GM18867 (cell line): Measurements from ENCODE around the gene NDST4.
A peak's percentile ranks its signal among the peaks of the same experiment; 100 is the strongest.

Experiments used
- ATAC-seq: cut with Tn5 transposase; IDR thresholded peaks from one replicate; pipeline ENCODE4 v1.9.1; 2021; ENCODE audit warnings: mild to moderate bottlenecking, moderate library complexity; ENCODE audit not compliant: unreplicated experiment

The NDST4 gene

DNA sequence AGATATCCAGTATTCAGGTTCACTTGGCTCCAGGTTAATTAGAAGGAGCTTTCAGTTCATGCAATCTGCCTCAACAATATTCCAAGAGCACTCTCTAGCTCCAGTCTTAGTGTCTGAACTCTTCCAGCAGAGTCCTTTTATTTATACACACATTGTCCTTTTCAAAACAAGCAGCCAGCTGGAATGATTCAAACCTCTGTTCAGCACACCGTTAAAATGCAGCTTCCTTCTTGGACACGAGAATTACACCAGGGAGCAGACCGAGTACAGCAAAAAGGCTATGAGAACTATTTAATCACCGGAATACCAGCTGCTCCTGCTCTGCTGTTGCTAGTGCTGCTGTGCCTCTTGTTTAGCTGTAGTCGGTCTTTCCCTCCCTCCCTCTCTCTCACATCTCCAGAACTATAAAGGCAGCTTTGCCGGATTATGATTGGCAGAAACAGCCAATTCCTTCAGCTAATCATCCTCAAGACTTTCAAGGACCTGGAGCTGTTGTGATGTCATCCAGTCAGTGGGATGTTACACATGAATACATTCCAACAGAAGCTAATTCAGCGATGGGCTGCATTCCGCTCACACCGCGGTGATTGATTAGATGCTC lies at the start of gene NDST4:
NDST4 (minus strand) TSS at position 115 of the 601 bp plus-strand sequence. CDS start 36,584 bp downstream, outside the sequence.
- ATAC-seq: no peak

DNA sequence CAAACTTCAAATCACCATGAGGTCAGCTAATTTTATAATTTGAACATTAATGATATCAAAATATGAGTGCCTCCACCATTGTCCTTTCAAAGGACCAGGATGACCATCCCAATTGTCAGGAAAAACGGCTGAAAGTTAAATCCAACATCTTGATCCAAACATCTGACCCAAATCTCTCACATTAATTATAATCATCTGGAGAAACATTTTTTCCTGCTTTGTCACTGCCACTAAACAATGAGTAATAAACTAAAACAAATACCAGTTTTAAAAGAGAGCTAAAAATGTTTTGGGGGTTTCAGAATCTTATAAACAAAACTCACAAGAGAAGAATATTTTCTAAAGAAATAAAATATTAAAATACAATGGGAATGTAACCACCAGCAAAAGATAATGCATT lies 45.7 kb upstream of the NDST4 start:
- ATAC-seq: no peak

DNA sequence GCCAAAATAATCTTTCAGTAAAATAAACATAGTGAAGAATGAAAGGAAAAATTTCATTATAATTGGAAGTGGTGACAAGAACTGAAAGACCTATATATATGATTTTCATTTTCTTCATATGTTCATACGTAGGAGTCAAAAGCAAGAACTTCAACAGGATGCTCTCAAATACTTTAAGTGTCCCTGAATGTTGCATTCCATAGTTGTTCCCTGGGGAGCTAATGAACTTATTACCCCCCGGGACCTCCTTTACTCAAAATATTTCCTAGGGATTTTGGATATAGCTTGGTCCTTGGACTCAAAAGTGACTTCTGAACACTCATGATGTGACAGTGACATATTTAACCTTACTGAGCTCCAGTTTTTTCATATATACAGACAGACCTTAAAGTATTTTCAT lies 44.9 kb upstream of the NDST4 start:
- no peak for ATAC-seq

DNA sequence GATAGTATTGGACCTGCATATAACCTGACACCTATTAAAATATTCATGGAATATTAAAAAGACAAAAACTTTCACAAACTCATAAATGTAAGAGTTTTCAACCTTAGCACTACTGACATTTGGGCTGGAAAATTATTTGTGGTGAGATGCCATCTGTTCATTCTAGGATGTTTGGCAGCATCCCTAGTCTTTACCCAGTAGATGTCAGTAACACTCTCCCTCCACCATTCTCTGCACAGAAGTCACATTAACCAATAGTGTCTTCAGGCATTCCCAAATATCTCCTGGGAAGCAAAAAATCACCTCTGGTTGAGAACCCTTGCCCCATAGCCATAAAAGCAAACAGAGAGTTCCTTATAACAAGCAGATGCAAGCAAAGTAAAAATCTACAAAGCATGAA lies 41.4 kb upstream of the NDST4 start:
- no peak for ATAC-seq

DNA sequence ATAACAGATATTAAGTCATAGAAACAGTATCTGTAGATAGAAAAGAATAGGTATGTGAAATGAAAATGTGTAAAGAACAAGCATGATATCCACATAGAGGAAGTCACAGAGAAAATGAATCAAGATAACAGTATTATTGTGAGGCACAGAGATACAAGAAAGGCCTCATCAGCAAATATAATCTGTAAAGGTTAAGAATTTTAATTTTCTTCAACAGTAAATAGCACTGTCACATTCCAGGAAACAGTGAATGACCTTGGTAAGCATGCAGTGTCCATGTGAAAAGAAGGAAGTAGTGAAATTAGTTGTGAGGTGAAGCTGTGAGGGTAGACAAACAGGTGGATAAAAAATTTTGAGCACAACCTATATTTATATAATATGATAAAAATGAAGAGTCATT lies 39.5 kb upstream of the NDST4 start:
- no peak for ATAC-seq

DNA sequence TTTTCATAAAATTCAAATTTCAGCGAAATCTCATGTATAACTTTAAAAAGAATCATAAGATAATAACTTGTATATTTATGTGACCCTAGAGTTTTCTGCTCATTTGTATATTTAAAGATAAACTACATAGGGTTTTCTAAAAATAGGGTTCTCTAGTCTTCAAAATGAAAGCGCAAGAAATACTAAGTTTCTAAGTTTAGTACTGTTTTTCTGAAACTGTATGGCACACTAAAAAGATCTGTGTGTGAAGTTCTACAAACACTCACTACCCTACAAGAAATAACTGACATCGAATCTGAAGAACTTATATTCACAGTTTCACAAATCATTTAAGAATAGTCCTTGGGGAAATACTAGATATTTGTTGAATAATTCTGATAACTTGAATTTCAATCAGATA lies 38.7 kb upstream of the NDST4 start:
- ATAC-seq: peak; percentile 95

DNA sequence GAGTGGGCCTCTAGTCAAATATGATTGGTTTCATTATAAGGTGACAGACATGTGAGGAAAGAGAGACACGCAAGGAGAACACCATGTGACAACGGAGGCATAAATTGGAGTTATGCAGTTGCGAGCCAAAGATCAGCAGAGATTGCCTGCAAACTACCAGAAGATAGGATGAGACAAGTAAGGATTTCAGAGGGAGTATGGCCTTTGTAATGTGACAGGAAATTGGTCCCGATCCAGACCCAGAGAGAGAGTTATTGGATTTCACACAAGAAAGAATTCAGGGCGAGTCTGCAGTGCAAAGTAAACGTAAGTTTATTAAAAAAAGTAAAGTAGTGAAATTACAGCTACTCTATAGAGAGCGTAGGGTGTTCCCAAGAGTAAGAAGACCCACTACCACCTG lies 35.7 kb upstream of the NDST4 start:
- ATAC-seq: no peak

DNA sequence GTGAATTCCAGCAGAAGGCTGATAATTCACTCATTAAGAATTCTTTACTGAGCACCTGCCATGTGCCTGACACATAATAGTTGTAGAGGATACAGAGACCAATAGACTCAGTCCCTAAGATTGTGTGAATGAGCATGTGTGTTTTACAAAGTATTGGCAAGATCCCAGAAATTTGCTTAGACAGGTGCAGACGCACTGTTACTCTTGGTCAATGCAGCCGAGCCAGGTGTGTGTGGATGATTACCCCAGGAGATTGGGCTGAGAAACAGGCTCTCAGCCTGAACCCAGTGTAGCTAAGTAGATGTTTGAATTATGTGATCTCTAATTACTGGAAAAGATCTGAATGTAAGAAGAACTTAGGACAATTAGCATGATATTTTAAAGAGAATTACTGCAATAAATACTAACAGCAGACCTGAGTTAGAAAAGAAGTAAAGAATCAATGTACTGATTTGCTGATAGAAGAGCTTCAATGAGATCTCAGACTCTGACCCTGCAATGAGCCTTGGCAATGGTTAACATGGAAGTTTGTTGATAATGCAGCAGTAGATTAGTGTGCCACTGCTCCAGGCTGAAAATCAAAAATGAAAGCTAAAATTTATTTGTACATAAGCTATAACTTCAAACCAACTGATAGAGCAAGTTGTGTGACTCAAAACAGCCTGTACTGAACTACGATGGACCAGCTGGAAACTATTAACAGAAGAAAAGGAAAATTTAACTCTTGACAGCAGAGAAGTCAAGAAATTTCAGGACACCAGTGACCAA lies 32.2 kb upstream of the NDST4 start:
- no peak for ATAC-seq

DNA sequence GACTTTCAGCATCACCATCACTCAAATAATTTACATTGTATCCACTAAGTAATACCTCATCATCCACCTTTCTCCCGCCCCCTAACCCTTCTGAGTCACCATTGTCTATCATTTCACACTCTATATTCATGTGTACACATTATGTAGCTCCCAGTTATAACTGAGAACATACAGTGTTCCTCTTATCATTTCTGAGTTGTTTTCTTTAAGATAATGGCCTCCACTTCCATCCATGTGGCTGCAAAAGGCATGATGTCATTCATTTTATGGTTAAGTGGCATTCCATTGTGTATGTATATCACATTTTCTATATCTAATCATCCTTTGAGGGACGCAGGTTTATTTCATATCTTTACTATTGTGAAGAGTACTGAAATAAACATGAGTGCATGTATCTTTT lies 14.6 kb upstream of the NDST4 start:
- ATAC-seq: no peak

DNA sequence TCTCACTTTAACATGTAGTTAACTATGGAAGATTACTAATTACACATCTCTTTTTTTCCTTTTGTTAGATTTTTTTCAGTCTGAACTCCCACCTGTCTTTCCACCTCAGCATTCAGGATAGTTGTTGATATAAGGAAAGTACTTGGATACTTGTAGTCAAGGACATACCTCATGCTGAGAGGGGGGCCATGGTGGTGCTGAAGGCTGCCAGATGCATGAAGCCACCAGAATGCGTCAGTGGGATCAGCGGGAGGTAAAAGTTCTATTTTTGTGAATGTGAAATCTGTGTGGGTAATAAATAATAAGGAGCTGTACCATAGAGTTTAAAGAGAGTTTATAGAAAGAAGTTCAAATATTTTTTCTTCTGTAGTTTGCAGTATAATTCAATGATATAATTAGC lies 13.1 kb upstream of the NDST4 start:
- no peak for ATAC-seq

DNA sequence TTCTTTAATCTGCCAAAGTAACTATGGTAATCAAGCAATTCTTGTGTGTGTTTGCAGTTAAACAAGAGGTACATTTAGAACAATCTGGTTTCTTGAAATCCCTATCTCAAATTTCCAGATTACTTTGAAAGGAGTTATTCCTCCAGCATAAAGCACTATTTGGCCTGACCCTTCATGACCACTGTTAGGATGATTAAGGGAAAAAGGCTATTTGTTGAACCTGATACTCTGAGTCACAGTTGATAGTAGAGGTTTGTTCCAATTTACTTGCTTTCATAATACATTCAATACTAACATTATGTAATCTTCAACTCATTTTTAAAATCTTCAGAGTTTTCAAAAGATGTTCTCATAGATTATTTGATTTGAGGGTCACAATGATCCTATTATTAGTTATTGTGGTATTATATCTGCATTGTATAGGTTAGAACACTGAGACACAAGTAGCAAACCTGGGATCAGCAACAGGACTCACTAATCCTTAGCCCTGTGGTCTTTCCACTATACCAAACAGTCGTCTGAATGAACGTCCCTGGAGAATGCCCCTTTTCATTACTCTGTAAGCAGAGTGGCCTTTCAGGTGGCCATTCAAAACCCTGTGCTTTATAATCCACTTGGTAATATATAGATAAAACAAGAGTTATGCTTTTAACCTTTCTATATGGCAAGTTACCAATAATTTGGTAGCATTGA lies 8.1 kb upstream of the NDST4 start:
- ATAC-seq: no peak

DNA sequence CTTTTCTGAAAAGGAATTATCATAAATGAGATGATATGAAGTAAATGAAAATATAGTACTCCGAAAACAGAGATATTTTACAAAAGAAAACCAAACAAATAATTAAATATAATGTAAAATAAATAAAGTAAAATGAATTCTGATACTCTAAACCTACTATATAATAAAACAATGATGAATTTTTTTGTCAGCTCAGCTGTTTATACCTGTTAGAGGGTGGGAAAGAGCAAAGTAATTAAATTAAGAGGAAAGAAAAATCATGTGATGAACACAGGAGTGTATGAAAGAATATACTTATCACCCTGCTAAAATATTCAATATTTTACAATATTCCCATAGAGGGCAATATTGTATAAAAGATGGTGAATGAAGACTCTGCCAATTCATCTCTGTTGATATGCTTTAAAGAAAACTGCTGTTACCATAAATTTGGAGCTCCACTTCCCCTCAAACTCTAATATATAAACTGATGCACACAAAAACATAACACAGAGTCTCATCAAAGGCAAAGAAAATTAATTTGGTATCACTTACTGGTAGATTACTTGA lies 6.5 kb upstream of the NDST4 start:
- no peak for ATAC-seq

DNA sequence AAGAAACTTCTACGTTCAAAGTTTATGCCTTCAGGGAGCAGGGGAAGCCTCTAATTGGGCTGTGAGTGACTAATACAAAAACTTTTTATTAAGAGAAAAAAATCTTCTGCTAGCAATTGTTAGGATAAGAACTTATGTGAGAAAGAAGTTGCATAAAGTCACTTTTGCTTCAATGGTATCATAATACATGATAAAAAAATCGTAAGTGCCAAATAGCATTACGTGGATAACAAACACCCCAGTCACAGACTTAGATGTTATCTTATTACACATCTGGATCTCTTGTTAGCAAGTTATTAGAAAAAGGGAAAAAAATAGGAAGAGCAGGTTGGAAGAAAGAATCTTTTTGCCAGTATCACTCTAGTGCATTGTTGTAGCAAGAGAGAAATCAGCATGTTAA lies 4.2 kb upstream of the NDST4 start:
- ATAC-seq: no peak

DNA sequence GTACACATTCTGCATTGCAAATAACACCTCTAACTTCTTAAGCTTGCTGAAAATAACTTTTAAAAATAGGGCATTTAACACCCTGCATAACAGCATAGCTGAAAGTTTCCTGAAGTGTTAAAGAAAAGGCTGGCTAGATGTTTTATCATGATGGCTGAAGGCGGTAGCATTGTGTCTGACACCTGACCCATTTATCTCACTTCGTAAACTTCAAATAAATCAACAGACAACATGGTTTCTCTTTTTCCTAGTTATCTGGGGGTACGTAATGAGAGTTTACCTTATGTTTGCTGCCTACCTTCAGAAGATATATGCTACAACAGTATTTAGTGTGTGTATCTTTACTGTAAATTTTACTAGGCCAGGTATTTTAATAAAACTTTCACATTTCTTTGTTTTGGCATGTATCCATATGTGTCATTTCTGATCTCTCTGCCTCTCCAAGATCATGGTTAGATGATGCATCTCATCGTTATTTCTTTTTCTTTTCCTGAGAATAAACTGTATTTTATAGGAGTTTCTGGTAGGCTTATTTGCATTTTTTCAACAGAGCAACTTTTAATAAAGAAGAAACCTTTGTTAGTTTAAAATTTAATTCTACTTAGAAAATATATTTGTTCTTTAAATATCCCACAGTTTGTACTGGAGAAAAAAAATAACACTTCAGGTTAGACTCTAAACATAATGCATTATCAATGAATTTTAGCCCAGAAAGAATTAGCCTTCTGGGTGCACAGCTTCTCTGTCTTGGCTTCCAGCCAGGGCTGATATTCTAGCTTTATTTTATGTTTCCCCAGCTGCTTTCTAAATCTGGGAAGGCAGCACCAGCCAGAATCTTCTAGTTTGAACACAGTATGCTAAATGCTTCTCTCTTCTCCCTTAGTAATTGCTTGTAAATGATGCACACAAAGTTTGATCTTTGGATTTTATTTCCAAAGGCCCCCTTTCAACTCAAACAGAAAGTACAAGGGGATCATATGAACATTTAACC lies 2.9 kb downstream of the NDST4 start:
- ATAC-seq: no peak

DNA sequence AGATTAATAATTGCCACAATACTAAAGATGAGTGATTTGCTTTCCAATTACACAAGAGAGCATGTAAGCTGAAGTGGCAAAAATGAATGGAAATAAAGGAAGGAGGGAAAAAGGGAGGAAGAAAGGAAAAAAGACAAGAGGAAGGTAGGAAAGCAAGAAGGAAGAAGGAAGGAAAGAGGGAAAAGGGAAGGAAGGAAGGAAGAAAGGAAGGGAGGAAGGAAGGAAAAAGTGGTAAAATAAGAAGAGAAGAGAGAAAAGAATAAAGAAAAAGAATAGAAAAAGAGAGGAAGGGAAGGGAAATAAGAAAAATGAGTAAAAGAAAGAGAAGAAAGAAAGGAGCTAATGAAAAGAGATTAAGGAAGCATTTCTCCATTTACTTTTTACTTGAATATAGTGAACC lies 4.6 kb downstream of the NDST4 start:
- no peak for ATAC-seq

DNA sequence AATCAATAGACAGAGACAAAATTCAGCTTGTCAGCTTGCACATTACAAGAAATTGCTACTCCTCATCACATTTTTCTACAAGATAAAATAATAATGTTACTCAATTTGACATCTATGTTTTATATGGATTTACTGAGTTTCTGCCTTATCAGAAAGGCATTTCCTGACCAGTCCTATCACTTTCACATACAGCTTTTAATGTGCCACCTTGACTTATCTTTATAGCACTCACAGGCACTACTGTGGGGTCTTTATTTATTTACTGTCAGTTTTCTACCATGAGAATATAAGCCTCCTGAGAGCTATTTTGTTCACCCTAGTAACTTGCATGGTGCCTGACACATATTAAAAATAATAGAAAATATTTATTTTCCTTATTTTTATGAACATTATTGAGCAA lies 6.0 kb downstream of the NDST4 start:
- no peak for ATAC-seq

DNA sequence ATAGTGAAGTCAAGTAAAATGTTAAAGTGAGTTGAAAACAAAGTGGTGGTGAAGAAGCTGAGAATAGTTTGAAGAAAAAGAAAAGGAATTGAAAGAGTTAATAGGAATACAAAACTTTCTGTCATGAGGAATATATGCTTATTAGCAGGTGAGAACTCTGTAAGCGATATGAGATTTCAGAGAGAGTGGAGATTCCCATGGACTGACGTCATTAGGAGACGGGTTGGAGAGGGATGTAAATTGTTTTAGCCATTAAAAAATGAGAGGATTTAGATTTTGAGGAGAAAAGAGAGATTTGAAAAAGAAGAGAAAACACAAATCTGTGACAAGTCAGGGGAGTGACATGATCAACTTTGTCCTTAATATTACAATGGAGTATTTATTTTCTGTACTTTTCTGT lies 11.7 kb downstream of the NDST4 start:
- ATAC-seq: no peak

DNA sequence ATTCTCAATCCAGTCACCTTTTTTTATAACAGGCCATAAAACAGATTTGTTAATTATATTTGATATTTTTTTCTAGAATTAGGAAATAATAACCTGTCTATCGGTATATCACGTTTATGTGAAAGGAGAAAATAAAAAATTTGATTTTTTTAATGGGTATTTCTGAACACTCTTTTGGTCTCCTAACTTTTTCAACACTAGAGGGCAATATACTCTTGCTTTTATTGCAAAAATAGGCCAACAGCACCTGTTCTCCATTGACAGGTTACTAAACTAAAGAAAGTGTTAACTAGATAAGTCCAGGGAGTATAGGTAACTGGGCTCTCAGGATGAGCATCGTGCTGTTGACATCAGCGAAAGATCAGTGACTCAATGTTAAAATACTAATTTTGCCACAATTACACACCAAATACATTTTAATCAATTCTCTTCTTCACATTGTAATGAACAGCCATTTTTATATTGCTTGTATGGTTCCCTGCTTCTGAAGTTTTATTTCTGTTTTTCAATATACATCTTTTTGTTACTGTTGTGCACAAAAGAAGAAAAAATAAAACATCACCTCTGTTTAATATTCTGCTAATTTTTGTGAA lies 22.8 kb downstream of the NDST4 start:
- peak; percentile 83 for ATAC-seq

DNA sequence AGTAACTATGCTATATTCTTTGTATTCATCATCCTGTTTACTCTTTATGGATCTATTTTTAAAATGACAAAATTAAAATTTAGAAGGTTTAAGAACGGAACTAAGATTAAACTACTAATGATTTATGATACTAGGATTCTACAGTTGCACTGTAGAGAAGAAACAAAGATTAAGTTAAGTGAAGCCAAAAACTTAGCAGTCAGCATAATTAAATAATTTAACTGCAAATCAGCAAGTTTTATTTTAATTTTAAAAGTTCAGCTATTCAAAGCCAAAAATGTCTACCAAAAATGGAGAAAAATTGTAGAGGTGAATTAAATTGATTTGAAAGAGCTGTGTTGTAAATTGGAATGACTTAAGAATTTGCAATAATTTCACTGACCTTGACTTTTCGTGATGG lies 30.8 kb downstream of the NDST4 start:
- no peak for ATAC-seq

DNA sequence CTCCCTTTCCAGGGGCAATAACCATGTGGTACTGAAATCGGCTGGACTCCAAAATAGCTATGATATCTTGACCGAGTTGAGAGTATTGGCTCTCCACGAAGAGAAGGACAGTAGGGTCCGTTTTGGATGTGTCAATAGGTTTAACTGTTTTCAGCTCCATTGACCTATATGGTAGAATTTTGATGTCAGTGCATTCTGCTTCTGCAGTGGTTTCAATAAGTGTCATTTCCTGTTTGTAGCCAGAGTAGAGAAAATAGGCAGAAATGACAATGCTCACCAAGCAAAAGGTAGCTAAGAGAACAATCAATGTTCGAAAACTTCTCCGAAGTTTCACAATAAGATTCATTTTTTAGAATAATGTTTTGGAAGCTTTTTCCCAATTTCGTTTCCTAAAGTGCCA lies 36.7 kb downstream of the NDST4 start:
- no peak for ATAC-seq
